ENCODE results near the gene CASP12. TPM values are rescaled to one million over a fixed set of nuclear protein-coding genes. Genes with fewer than 3 reads are reported as not detected.

Gene CASP12
- polyA plus RNA-seq, 3 donors from 2014 or later, result not detected

- H3K9me3 Mint-ChIP-seq, result peaks cover 0 to 2% (median 0%) of the 10 kb centered on the region in 6 donors
- DNase-seq, result peak; percentile 34 to 48 (median 47)
- H3K4me3 Mint-ChIP-seq, result peak overlapping the region; percentile 63 to 85 (median 78)
- H3K27ac Mint-ChIP-seq, result peak overlapping the region; percentile 87 to 95 (median 92)
- peaks cover 4 to 7% (median 4%) of the 10 kb centered on the region in 3 donors for H3K36me3 Mint-ChIP-seq
- H3K27me3 Mint-ChIP-seq (ENCODE audit: low read depth in 3 of 3), result no peaks in the 10 kb centered on the region
- peaks cover 45 to 59% of the 10 kb centered on the region in 2 donors for H3K4me1 Mint-ChIP-seq
Observed at GRCh38 chr11:104876861-104877431, 21.3 kb downstream of the CASP12 start.

GRCh38 chr11:104876324-104876723 lies 21.9 kb downstream of the CASP12 start:
- H3K27ac Mint-ChIP-seq, result peak overlapping the region; percentile 87 to 95 (median 92)

GRCh38 chr11:104873252-104873651 lies 25.0 kb downstream of the CASP12 start:
- Mint-ChIP-seq H3K36me3 (no peaks in the 10 kb centered on the region), H3K4me1 (peaks cover 40 to 47% of the 10 kb centered on the region in 2 donors), H3K27ac (no peak overlapping the region), H3K9me3 (peaks cover 0 to 3% (median 0%) of the 10 kb centered on the region in 6 donors), H3K27me3 (ENCODE audit: low read depth in 3 of 3) (no peaks in the 10 kb centered on the region), H3K4me3 (no peak overlapping the region)
- no peak for DNase-seq

More at GRCh38 chr11:104876324-104876723, 21.9 kb downstream of the CASP12 start:
- peaks cover 4 to 7% (median 4%) of the 10 kb centered on the region in 3 donors for H3K36me3 Mint-ChIP-seq
- H3K9me3 Mint-ChIP-seq, result peaks cover 0 to 2% (median 0%) of the 10 kb centered on the region in 6 donors
- peaks cover 45 to 59% of the 10 kb centered on the region in 2 donors for H3K4me1 Mint-ChIP-seq
- peak overlapping the region; percentile 63 to 85 (median 78) for H3K4me3 Mint-ChIP-seq
- no peaks in the 10 kb centered on the region for H3K27me3 Mint-ChIP-seq (ENCODE audit: low read depth in 3 of 3)
- peak in 1 of 3 donors; percentile 7 for DNase-seq

- no peak overlapping the region for H3K27ac Mint-ChIP-seq
- DNase-seq, result no peak
- H3K4me3 Mint-ChIP-seq, result no peak overlapping the region
- peaks cover 0 to 1% (median 0%) of the 10 kb centered on the region in 6 donors for H3K9me3 Mint-ChIP-seq
- no peaks in the 10 kb centered on the region for H3K36me3 Mint-ChIP-seq
- H3K27me3 Mint-ChIP-seq (ENCODE audit: low read depth in 3 of 3), result no peaks in the 10 kb centered on the region
- H3K4me1 Mint-ChIP-seq, result peaks cover 32 to 38% of the 10 kb centered on the region in 2 donors
Observed at GRCh38 chr11:104872393-104872792, 25.9 kb downstream of the CASP12 start.

- H3K36me3 Mint-ChIP-seq, result no peaks in the 10 kb centered on the region
- H3K4me1 Mint-ChIP-seq, result peaks cover 17 to 23% of the 10 kb centered on the region in 2 donors
- H3K27me3 Mint-ChIP-seq (ENCODE audit: low read depth in 3 of 3), result no peaks in the 10 kb centered on the region
- no peak for DNase-seq
- H3K27ac Mint-ChIP-seq, result no peak overlapping the region
- peaks cover 0 to 2% (median 0%) of the 10 kb centered on the region in 6 donors for H3K9me3 Mint-ChIP-seq
- no peak overlapping the region for H3K4me3 Mint-ChIP-seq
Observed at GRCh38 chr11:104870910-104871309, 27.4 kb downstream of the CASP12 start.

- no peak overlapping the region for H3K4me3 Mint-ChIP-seq
Observed at GRCh38 chr11:104866815-104867214, 31.4 kb downstream of the CASP12 start.

GRCh38 chr11:104858882-104859775 lies 39.1 kb downstream of the CASP12 start:
- Mint-ChIP-seq H3K27me3 (ENCODE audit: low read depth in 3 of 3) (peaks cover 0 to 3% (median 0%) of the 10 kb centered on the region in 3 donors), H3K9me3 (no peaks in the 10 kb centered on the region), H3K4me3 (peak overlapping the region; percentile 21 to 72 (median 31)), H3K4me1 (peaks cover 20 to 23% of the 10 kb centered on the region in 2 donors), H3K27ac (peak overlapping the region; percentile 62 to 87 (median 84)), H3K36me3 (no peaks in the 10 kb centered on the region)
- peak in 2 of 3 donors; percentile 5 to 21 for DNase-seq

More at GRCh38 chr11:104866815-104867214, 31.4 kb downstream of the CASP12 start:
- peaks cover 4 to 7% of the 10 kb centered on the region in 2 donors for H3K4me1 Mint-ChIP-seq
- DNase-seq, result no peak
- H3K27me3 Mint-ChIP-seq (ENCODE audit: low read depth in 3 of 3), result no peaks in the 10 kb centered on the region
- peaks cover 0 to 6% (median under 1%) of the 10 kb centered on the region in 6 donors for H3K9me3 Mint-ChIP-seq
- peaks cover 0 to 10% (median 8%) of the 10 kb centered on the region in 3 donors for H3K36me3 Mint-ChIP-seq
- H3K27ac Mint-ChIP-seq, result no peak overlapping the region

GRCh38 chr11:104856607-104857006 lies 41.7 kb downstream of the CASP12 start:
- Mint-ChIP-seq H3K27me3 (ENCODE audit: low read depth in 3 of 3) (peaks cover 0 to 3% (median 0%) of the 10 kb centered on the region in 3 donors), H3K9me3 (no peaks in the 10 kb centered on the region), H3K27ac (no peak overlapping the region), H3K4me1 (peaks cover 20 to 23% of the 10 kb centered on the region in 2 donors), H3K36me3 (no peaks in the 10 kb centered on the region), H3K4me3 (no peak overlapping the region)
- no peak for DNase-seq

GRCh38 chr11:104855965-104856364 lies 42.3 kb downstream of the CASP12 start:
- no peak for DNase-seq
- Mint-ChIP-seq H3K27ac (no peak overlapping the region), H3K36me3 (no peaks in the 10 kb centered on the region), H3K9me3 (no peaks in the 10 kb centered on the region), H3K4me3 (no peak overlapping the region), H3K4me1 (peaks cover 20 to 23% of the 10 kb centered on the region in 2 donors), H3K27me3 (ENCODE audit: low read depth in 3 of 3) (peaks cover 0 to 3% (median 0%) of the 10 kb centered on the region in 3 donors)

GRCh38 chr11:104853276-104853675 lies 45.0 kb downstream of the CASP12 start:
- Mint-ChIP-seq H3K4me1 (peaks cover 5 to 7% of the 10 kb centered on the region in 2 donors), H3K9me3 (no peaks in the 10 kb centered on the region), H3K36me3 (no peaks in the 10 kb centered on the region), H3K27ac (no peak overlapping the region), H3K27me3 (ENCODE audit: low read depth in 3 of 3) (peaks cover 0 to 2% (median under 1%) of the 10 kb centered on the region in 3 donors), H3K4me3 (no peak overlapping the region)
- no peak for DNase-seq

- no peak overlapping the region for H3K27ac Mint-ChIP-seq
Observed at GRCh38 chr11:104852811-104853210, 45.4 kb downstream of the CASP12 start.

GRCh38 chr11:104846216-104846615 lies 52.0 kb downstream of the CASP12 start:
- Mint-ChIP-seq H3K36me3 (no peaks in the 10 kb centered on the region), H3K4me3 (no peak overlapping the region), H3K27ac (no peak overlapping the region), H3K9me3 (no peaks in the 10 kb centered on the region), H3K27me3 (ENCODE audit: low read depth in 3 of 3) (peaks cover 0 to 3% (median 2%) of the 10 kb centered on the region in 3 donors), H3K4me1 (no peaks in the 10 kb centered on the region)
- DNase-seq, result no peak

More at GRCh38 chr11:104852811-104853210, 45.4 kb downstream of the CASP12 start:
- peaks cover 0 to 2% (median 0%) of the 10 kb centered on the region in 3 donors for H3K27me3 Mint-ChIP-seq (ENCODE audit: low read depth in 3 of 3)
- no peaks in the 10 kb centered on the region for H3K9me3 Mint-ChIP-seq
- H3K36me3 Mint-ChIP-seq, result no peaks in the 10 kb centered on the region
- peaks cover 2% of the 10 kb centered on the region in 2 donors for H3K4me1 Mint-ChIP-seq
- no peak overlapping the region for H3K4me3 Mint-ChIP-seq
- no peak for DNase-seq

- Mint-ChIP-seq H3K4me1 (no peaks in the 10 kb centered on the region), H3K36me3 (peaks cover 3 to 7% (median 4%) of the 10 kb centered on the region in 3 donors), H3K27me3 (ENCODE audit: low read depth in 3 of 3) (peaks cover 0 to 3% (median 0%) of the 10 kb centered on the region in 3 donors), H3K4me3 (no peak overlapping the region), H3K9me3 (peaks cover 3 to 4% (median 4%) of the 10 kb centered on the region in 6 donors), H3K27ac (no peak overlapping the region)
- DNase-seq, result no peak
Observed at GRCh38 chr11:104844451-104844850, 53.8 kb downstream of the CASP12 start.
